PFSK-1 (cell line): ENCODE measurements around the gene SLC22A23.

Experiments used
- FOXP2 ChIP-seq: optimal IDR thresholded peaks from 2 replicates; pipeline ENCODE3; 2011; ENCODE audit warnings: borderline replicate concordance, control low read depth, inconsistent platforms; ENCODE audit not compliant: insufficient read depth; ENCODE audit errors: extremely low read length, extremely low read depth
- POLR2AphosphoS5 ChIP-seq: IDR thresholded peaks from 2 replicates; pipeline ENCODE4 v1.6.1; 2012; ENCODE audit warnings: low read depth, mild to moderate bottlenecking, control low read depth, low read length, moderate library complexity
- REST ChIP-seq, 2 experiments: IDR thresholded peaks; 2 replicates each; pipeline versions ENCODE4 v1.6.1 to v1.8.0; 2011 to 2012; ENCODE audit warnings: low read depth in 2 of 2, low read length in 2 of 2, control low read depth in 1 of 2, inconsistent platforms in 1 of 2, mild to moderate bottlenecking in 1 of 2, moderate library complexity in 1 of 2; ENCODE audit not compliant: insufficient read depth in 1 of 2
- SIN3A ChIP-seq: IDR thresholded peaks from 2 replicates; pipeline ENCODE4 v1.6.1; 2012; ENCODE audit warnings: mild to moderate bottlenecking, low read length, moderate library complexity, borderline replicate concordance; ENCODE audit not compliant: insufficient read depth
- TAF1 ChIP-seq: IDR thresholded peaks from 2 replicates; pipeline ENCODE4 v1.6.1; 2012; ENCODE audit warnings: low read length, control low read depth, borderline replicate concordance; ENCODE audit not compliant: insufficient read depth

Gene SLC22A23

DNA sequence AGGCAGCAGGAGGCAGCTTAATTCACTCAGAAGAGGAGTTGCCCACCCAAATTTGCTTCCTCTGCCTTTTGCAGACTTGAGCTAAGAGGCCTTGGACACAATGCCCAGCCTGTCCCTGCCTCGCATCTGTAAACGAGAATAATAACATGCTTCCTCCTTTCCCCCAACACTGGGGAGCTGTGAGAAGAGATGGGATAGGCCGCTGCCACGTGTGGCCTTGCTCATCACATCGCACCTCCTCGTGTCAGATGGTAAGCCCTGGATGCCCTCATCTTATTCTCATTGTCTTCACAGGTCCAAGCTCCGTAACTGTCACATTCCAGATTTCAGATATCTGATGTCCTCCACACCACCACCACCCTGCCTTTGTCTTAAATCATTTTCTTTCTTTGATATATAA is 216.3 kb downstream of the SLC22A23 start:
- no peak for TF ChIP-seq POLR2AphosphoS5
- TF ChIP-seq SIN3A = no peak
- TF ChIP-seq FOXP2 = no peak
- no peak for TF ChIP-seq REST (IDR thresholded peaks at IDR 0.05; ENCODE audit: insufficient read depth in 1 of 2, low read depth in 2 of 2, low read length in 2 of 2)
- TF ChIP-seq TAF1 = no peak

GRCh38 chr6:3239110-3239830 is 217.6 kb downstream of the SLC22A23 start:
- no peak for TF ChIP-seq FOXP2
- no peak for TF ChIP-seq REST (IDR thresholded peaks at IDR 0.05; ENCODE audit: insufficient read depth in 1 of 2, low read depth in 2 of 2, low read length in 2 of 2)
- TF ChIP-seq POLR2AphosphoS5 = no peak
- TF ChIP-seq SIN3A = no peak
- no peak for TF ChIP-seq TAF1

GRCh38 chr6:3237761-3238662 is 218.8 kb downstream of the SLC22A23 start:
- no peak for TF ChIP-seq TAF1
- TF ChIP-seq FOXP2 = peak; percentile 73
- TF ChIP-seq SIN3A = peak; percentile 89; the same call in 1 of the 2 replicates

DNA sequence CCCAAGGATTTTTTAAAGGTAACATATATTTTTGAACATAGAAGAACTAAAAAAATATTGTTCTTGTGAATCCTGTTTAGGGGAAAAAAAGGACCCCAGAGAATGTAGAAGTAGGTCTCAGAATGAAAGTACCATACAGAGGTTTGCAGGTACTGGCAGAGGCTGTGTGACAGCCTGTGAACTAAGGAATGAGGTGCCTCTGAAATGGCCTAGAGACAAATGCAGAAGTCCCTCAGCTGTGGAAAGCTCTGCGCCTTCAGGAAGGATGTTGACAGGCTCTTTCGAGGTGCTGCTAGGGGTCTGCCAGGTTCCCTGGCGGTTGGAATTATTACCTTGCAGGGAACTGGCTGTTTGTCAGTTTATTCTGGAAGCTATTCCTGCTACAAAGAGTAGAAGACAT is 220.8 kb downstream of the SLC22A23 start:
- TF ChIP-seq FOXP2 = no peak
- TF ChIP-seq SIN3A = no peak
- no peak for TF ChIP-seq TAF1

GRCh38 chr6:3235486-3235885 is 221.4 kb downstream of the SLC22A23 start:
- TF ChIP-seq FOXP2 (no peak), TAF1 (no peak), REST (IDR thresholded peaks at IDR 0.05; ENCODE audit: insufficient read depth in 1 of 2, low read depth in 2 of 2, low read length in 2 of 2) (no peak), POLR2AphosphoS5 (no peak)

- TF ChIP-seq TAF1 (no peak), SIN3A (no peak), REST (IDR thresholded peaks at IDR 0.05; ENCODE audit: insufficient read depth in 1 of 2, low read depth in 2 of 2, low read length in 2 of 2) (no peak)
Observed at GRCh38 chr6:3233904-3234303, 222.9 kb downstream of the SLC22A23 start.
